Measurements from ENCODE around the gene MCM3.

The MCM3 gene

DNA sequence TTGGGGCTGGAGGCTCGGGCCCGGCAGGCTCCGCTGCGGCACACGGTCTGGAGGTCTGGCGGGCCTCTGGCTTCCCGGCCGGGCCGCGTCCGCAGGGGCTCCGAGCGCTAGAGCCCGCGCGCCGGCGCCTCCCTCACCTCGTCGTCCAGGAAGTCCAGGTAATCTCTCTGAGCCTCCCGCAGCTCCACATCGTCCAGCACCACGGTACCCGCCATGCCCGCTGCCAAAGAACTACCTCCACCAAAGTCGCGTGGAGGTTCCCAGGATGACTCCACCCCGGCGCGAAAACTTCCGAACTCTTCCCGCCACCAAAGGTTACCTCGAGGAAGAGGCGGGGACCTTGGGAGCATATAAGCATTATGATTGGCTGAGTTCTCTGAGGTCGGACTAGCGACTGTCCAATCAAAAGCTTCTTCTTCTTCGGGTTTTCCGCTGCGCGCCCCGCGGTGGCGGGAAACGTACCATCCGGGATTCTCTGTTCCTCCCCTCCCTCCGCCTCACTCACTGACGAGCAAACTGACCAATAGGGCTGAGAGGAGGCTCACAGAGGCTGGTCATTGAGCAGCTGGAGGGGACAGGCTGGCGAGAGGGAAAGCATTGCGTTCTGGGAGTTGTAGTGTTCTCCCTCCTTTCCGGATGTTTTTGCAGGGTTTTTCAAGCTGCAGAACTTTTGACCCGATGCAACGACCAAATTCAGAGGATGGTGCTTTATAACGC is at the start of gene MCM3:
Gene MCM3 (minus strand): TSS at position 283 of the 717 bp plus-strand sequence. CDS start 68 bp downstream, at position 215.
- DNase-seq (ENCODE audit: low read depth in 2 of 2): peak; percentile 91 to 96

DNA sequence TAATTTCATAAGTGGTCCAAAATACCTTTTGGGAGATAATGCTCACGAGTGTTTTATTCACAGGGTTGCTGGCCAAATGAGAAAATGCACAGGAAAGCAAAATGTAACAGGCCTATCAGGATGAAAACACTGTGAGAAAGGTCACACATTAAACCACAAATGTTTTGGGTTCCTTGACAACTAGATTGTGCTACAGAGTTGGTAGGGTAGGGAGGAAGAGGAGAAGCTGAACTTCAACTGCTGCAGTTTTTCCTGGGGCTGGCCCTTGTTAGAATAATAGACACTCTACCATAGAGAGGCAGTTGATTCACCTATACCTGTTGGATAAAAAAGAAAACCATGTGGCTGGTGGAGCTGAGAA is 49.3 kb upstream of the MCM3 start:
- DNase-seq (ENCODE audit: low read depth in 2 of 2): no peak

DNA sequence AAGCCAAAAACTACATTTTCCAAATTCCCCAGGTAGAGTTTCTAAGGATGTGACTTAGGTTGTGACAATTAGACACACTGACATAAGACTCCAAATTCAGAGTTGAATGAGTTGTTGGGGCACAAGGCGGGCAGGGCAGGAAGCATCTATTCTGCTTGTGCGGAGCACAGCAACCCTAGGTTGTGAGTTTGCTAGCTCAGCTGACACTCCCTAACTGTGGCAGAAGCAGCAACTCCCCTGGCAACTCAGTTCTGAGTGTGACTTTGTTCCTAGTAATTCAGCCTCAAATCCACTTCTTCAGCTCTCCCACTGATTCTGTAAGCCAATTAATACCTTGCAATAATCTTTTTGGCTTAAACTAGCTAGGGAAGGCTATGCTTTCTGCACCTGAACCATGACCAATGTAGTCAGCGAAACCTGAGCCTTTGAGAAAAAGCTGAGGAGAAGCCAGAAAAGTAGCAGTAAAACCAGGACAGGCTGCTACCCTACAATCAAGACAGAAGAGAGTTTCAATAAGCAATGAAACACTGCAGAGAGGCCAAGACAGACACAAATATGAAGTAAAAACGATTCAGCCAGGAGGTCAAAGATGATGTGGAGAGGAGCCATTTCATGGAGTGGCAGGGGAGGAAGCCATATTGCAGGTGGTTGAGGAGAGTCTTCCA is 47.4 kb upstream of the MCM3 start:
- no peak for DNase-seq (ENCODE audit: low read depth in 2 of 2)

DNA sequence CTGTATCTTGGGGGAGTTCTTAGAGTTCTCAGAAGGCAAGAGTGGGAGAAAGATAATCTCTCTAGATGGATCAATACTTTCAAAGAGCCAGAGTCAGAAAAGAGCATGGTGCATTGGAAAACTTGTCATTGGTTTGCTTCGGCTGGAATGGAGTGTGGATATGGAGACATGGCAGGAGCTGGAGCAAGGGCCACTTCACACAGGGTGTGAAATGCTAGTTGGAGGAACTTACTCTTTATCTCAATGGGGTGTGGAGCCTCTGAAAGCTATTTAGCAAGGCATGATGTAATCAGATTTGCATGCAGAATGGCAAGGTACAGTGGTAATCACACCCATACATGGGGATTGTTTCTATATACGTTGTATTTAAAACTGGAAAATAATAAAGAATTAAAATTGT is 45.9 kb upstream of the MCM3 start:
- DNase-seq (ENCODE audit: low read depth in 2 of 2): no peak

DNA sequence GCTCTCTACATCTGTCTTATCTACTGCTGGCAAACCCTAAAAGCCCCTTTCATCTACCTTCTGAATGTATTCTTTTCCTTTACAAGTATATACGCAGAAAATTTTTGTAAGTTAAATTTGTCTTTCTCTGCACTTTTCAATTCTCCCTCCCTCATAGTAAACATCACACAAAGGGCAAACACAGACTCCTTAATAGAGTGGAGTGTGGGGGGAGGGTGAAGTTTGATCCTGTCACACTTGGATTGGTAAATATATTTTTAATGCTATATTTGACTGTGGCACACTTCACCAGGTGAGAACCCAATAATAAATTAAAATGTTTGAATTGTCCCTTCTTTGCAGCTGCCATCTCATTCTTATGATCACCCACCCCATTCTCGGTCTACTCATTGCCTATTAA is 44.2 kb upstream of the MCM3 start:
- no peak for DNase-seq (ENCODE audit: low read depth in 2 of 2)

DNA sequence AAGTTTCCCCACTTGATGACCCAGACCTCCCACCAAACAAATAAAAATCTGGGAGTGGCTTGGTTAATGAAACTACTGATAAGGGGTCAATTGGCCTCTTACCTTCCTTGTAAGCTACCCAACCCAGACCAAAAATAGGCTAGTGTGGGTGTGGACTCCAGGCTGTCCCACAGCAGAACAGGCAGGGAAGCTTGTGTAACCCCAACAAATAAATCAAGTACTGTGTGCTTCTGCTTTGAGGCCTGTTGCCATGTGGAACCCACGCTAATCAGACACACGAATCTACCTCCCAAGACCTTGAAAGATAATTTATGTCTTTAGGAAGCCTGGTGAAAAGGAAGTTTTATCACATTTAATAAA is 43.7 kb upstream of the MCM3 start:
- DNase-seq (ENCODE audit: low read depth in 2 of 2): no peak

DNA sequence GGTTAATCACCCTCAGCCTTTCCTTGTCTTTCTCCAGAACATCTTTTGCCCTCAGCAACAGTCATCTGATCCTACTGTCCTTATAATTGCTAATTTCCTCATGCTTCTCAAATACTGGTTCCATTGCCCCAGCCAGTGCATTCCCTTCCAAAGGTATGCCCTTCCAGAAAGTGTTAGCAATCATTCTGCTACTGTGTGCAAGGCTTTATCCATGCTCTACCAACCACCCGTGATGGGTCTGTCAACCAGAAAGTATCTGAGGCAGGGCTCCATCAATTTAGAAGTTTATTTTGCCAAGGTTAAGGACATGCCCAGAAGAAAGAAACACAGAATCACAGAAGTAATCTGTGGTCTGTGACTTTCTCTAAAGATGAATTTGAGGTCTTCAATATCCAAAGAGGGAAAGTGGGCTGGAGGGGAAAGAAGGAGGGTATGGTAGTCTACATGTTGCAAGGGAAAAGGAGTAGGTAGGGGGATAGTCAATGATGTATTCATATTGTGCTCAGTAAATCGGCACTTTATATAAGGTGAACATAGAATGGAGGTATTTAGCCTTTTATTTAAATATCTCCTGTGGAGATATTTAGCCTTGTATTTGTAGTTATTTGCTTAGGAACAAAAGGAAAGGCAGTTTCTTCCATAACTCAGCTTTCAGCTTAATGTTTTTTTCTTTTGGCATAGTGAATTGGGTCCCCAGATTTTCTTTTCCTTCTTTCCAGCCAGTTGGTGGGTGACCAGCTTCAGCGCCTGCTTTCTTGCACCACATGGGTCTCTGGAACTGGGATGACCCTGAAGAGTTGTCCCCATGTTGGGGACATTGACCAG is 42.2 kb upstream of the MCM3 start:
- DNase-seq (ENCODE audit: low read depth in 2 of 2): no peak

DNA sequence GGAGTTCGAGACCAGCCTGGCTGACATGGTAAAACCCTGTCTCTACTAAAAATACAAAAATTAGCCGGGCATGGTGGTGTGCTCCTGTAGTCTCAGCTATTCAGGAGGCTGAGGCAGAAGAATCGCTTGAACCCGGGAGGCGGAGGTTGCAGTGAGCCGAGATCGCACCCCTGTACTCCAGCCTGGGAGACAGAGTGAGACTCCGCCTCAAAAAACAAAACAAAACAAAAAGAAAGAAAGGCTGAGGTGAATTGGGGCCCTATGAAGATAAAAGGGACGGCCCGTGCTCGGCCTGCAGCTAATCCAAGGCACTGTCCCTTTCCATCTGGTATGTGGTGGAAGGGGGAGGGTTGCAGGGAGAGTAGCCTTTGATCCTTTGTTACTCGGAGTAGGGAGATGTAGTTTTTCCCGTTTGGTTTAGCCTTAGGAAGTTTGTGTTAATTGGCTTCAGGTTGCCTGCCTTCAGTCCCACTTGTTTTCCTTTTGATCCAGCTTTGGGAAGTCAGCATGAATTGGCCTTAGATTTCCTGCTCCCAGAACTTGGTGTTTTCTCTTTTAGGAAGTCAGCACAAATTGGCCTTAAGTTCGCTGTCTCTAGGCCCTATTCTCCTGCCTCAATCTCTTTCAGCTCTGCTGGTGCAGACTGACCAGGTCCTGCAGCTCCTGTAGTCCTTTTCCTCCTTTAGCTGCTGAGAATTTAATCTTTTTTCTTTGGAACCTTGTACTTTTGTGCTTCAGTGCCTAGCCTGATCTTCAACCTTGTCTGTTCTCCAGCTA is 41.3 kb upstream of the MCM3 start:
- DNase-seq (ENCODE audit: low read depth in 2 of 2): no peak

DNA sequence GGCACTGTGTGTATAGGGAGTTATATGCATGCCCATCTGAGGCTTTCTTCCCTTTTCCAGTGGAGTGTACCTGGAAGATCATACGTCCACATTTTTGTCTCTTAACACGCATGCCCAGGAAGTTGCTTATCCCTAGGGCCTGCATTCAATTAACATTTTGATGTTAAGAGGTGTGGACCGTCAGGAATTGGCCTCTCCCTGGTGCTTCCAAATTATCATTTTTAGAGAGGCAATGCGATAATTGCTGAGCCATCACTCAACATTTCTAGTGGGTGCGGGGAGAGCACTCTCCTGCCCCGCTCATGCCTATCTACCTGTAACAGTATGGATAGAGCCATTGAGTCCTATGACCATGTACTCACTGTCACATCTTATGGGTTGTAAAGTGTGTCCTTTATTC is 39.6 kb upstream of the MCM3 start:
- DNase-seq (ENCODE audit: low read depth in 2 of 2): no peak

DNA sequence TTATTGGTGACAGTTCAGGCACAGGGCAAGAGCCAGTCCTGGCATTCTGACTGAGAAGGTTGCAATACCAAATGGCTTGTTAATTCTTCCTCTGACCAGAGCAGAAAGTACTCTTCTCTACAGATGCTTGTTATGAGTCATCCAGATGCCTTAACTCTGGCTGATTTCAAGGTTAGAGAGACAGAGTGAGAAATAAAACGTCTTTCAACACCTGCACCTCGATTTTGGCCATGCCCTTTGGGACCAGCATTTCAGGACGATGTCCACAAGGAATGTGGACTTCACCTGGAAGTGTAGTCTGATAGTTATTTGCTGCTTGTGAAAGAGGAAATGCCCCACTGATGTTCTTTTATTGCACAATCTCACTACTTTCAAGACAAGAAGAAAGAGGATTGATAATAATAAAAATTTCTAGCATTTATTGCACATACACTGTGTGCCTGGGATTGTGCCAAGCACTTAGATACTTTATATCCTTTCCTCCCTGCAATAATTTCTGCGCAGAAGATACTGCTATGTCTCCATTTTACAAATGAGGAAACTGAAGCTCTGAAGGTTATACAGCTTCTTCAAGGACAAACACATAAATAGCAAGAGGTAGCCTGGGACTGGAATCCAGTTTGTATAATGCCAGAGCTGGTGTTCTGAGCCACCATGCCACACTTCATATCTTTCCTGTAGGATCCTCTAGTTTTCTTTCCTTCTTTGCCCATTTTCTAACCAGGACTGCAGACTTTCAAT is 33.5 kb upstream of the MCM3 start:
- DNase-seq (ENCODE audit: low read depth in 2 of 2): no peak

DNA sequence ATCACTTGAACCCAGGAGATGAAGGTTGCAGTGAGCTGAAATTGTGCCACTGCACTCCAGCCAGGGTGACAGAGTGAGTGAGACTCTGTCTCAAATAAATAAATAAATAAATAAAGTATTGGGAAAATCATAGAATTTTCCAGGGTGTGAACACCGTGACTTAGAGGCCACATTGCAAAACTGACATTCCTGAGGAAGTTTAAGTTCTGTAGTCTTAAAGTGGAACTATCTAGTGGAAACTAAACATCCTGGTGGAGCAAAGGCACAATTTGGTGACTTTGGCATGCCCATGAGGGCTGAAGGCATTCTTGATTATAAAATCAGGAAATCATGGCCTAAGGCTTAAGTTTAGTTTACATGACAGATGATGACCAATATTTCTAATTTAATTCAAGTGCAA is 32.7 kb upstream of the MCM3 start:
- no peak for DNase-seq (ENCODE audit: low read depth in 2 of 2)

DNA sequence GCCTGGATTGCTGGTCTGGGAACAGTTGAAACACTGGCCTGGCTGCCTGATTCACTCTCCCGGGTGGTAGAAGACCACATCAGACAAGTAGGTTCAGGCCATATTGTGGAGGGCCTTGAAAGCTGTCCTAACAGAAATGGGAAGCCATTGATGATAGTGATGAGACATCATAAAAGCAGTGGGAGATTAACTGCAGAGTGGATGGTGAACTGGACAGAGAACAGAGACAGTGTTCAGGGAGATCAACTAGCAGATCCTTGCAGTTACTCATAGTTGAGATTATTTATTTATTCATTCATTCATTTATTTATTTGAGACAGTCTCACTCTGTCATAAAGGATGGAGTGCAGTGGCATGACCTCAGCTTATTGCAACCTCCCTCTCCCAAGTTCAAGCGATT is 30.2 kb upstream of the MCM3 start:
- no peak for DNase-seq (ENCODE audit: low read depth in 2 of 2)

DNA sequence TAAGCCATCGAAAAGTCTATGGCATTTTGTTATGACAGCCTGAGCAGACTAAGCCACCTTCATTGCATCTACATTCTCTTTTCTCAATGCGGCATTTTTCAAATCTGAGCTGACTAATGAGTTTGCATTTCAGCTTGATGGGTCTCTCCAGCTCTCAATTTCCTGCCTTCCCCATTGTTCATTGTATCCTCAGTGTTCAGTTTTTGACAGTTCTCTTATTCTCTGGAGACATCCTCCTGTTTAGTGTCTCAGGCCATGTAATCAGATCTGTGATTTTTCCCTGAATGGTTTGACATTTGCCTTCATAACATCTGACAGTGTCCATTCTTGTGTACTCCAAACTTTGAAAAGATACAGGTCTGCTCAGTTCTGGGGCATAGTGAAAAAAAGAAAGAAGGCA is 27.9 kb upstream of the MCM3 start:
- DNase-seq (ENCODE audit: low read depth in 2 of 2): no peak

DNA sequence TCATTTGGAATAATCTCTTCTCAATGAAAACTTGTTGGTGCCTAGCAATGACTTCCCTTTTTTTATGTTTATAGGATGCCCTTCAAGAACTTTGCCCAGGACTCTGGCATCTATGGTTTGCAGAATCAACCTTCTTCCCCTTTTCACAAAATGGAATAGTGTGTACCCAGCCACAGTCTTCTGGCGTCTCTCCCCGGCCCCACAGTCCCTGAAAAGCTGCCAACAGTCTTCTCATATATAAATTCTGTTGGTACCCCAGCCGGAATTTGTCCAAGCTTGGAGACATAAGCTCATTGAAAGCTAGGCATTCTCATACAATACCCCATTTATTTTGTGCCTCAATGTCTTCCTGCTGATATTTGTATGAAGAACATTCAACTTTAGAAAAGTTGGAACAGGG is 26.4 kb upstream of the MCM3 start:
- no peak for DNase-seq (ENCODE audit: low read depth in 2 of 2)

DNA sequence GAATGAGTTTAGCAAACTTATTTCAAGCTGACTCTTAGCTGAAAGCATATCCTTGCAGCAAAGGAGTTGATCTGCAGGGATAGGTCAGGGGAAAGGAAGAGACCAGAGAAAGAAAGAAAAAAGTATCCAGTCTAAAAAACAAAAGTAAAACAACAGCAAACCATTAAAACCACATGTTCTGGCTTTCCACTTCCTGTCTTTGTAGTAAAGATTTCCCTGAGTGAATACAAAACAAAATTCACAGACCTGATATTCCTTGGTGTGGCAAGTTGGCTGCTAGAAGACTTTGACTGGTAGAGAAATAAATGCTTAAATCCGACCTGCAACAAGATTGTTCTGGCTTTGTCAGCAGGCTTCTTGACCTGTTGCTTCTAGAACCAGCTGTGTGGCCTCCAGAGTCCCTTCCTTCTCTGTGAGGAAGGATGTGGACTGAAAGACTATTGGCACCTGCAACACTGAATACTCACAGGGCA is 23.4 kb upstream of the MCM3 start:
- DNase-seq (ENCODE audit: low read depth in 2 of 2): no peak

DNA sequence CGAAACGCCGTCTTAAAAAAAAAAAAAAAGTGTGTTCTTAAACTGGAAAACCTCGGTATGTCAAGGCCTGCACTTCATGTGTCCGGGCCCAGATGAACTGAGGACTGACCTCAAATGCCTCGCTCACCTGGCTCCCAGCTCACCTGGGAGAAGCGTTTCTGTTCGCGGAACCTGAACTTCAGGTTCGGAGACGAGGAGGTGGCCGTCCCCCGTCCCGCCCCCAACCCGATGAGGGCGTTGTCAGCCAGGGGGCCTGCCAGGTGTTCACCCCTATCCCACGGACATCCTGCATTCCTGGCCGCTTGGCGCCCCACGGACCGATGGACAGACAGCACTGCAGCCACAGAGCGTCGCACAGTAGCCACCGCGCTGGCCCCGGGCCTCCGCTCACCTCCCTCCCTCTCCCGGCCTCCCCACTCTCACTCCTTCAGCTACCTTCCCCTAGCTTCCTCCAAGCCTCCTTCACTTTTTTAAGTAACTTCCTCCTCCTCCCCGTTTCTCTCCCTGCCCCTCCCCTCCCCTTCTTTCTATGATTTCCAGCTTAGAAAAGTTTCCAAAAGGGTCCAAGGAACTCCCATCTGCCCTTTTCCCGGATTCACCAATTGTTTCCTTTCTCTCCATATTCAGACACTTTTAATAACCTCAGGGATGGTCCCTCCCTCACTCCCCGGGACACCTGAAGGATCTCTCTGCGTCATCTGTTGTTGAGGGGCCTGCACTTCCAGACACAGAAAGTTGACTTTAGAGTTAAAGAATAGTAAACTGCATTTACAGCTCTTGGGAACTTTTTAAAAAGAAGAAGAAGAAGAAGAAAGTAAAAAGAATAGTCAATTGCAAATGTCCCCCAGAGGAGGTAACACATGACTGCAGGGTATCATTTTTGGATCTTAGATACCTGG is 22.7 kb upstream of the MCM3 start:
- no peak for DNase-seq (ENCODE audit: low read depth in 2 of 2)

DNA sequence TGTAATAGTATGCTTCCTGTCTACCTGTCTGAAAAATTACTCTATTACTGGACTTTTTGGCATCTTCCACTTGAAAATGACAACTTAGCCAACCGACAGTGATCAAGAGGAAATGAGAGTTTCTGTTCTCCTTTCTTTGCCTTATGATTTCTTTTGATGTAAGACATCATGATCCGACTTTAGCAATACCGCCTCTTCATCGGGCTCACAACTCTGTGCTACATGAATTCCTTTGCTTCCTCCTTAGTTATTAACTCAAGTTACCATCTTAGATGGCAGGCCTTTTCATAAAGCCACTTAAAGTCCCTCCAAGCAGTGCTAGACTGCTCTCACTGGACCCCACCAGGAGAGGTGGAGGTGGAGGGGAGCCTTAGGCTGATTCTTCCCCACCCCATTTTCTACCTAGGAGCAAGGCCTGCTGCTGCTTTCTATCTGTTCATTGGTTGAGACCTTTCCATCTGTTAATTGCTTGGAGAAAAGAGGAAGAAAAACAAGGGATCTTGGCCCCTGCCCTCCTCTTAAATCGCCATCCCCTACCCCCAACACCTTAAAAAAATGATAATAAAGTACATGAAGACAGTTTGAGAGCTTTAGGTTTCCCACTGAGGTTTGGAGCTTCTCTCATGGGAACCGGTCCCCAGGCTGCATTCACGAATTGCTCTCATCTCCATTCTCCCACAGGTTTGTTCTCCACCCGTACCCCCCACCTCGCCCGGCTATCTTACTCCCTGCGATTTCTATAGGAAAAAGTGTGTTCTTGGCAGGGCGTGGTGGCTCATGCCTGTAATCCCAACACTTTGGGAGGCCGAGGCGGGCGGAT is 21.6 kb upstream of the MCM3 start:
- DNase-seq (ENCODE audit: low read depth in 2 of 2): no peak

DNA sequence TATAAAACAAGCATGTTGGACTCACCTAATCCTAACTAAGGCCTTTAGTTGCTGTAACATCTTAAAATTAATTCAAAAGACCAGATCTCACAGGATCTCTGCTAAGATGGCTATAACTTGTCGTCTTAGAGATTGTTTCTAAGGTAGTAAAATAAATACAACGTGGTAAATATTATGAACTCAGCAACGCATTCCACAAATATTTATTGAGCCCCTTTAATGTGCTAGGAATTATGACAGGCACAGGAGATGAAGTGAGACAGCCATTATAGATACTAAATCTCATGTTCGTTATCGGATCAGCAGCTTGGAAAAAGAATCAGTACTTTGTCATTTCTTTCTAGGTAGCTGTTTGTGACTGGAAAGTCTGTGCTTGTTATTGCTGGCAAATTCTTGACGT is 20.9 kb upstream of the MCM3 start:
- no peak for DNase-seq (ENCODE audit: low read depth in 2 of 2)

DNA sequence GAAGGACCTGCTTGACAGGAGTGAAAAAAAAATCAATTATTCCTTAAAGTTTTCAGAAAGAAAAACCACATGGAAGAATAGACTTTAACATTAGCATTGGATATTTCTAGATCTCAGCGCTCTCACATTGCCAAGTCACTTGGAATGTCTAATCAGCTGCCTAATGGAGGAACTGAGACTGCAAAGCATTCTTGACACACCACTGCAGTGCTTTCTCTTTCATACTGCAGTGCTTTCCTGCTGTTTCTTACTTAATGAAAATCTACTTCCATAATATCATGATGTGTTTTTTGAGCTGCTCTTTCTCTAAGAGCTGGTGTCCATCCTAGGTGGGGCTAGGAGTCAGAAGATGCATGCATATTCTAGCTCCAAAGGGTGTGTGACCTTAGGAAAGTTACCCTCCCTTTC is 20.4 kb upstream of the MCM3 start:
- DNase-seq (ENCODE audit: low read depth in 2 of 2): no peak

Data from stimulated activated CD4-positive, alpha-beta T cell treated with anti-CD3 and anti-CD28 coated beads, Interleukin-15, amount 100 ng/mL, for 48 hours (primary cell).